Liver (tissue), 3 donors: ENCODE results near the gene GSTT4.

Experiments
- EGR1 ChIP-seq, 2 donors: IDR thresholded peaks; 2 replicates each; pipeline ENCODE4 v1.6.1; 2016 to 2018; ENCODE audit warnings: antibody characterized with exemption in 2 of 2, low read depth in 2 of 2
- MAX ChIP-seq: IDR thresholded peaks from 2 replicates; pipeline ENCODE4 v1.6.1; 2016; ENCODE audit warnings: antibody characterized with exemption
- RAD21 ChIP-seq, 2 donors: IDR thresholded peaks; 2 replicates each; pipeline ENCODE4 v1.6.1; 2016; ENCODE audit warnings: antibody characterized with exemption in 2 of 2, mild to moderate bottlenecking in 2 of 2
- REST ChIP-seq: IDR thresholded peaks from 2 replicates; pipeline ENCODE4 v1.6.1; 2016; ENCODE audit warnings: antibody characterized with exemption, mild to moderate bottlenecking
- SP1 ChIP-seq: IDR thresholded peaks from 2 replicates; pipeline ENCODE4 v1.6.1; 2018; ENCODE audit warnings: antibody characterized with exemption, mild to moderate bottlenecking
- TAF1 ChIP-seq: conservative IDR thresholded peaks from 2 replicates; pipeline ENCODE4 v1.6.1; 2016; ENCODE audit warnings: antibody characterized with exemption, mild to moderate bottlenecking
- YY1 ChIP-seq: IDR thresholded peaks from 2 replicates; pipeline ENCODE4 v1.6.1; 2016; ENCODE audit warnings: antibody characterized with exemption, mild to moderate bottlenecking
- TF ChIP-seq, protein P1 (sequence below): fragments of 150-350 bp; IDR thresholded peaks from 2 replicates; pipeline ENCODE4 v1.5.1; 2017; ENCODE audit warnings: improper control_type of control experiment, low read depth, low read length; ENCODE audit not compliant: missing input control
- TF ChIP-seq, protein P2 (sequence below): IDR thresholded peaks from 2 replicates; pipeline ENCODE4 v1.6.1; 2016; ENCODE audit warnings: antibody characterized with exemption
- TF ChIP-seq, protein P3 (sequence below): IDR thresholded peaks from 2 replicates; pipeline ENCODE4 v1.6.1; 2016; ENCODE audit warnings: antibody characterized with exemption
- donor health status: healthy.
- donor health status: healthy.

DNA sequence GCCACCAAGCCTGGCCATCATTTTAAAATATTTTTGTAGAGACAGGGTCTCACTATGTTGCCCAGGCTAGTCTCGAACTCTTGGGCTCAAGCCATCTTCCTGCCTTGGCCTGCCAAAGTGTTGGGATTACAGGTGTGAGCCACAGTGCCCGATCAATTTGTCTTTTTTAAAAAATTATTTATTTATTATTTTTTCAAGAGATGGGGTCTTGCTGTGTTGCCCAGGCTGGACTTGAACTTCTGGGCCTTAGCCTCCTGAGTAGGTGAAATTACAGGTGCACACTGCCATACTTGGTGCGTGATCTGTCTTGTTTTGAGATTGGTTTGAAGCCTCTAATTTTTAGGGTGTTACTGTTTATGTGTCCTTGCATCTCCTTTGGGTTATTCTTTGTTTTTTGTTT, 16.1 kb upstream of the GSTT4 start:
- TF ChIP-seq, protein P1, sequence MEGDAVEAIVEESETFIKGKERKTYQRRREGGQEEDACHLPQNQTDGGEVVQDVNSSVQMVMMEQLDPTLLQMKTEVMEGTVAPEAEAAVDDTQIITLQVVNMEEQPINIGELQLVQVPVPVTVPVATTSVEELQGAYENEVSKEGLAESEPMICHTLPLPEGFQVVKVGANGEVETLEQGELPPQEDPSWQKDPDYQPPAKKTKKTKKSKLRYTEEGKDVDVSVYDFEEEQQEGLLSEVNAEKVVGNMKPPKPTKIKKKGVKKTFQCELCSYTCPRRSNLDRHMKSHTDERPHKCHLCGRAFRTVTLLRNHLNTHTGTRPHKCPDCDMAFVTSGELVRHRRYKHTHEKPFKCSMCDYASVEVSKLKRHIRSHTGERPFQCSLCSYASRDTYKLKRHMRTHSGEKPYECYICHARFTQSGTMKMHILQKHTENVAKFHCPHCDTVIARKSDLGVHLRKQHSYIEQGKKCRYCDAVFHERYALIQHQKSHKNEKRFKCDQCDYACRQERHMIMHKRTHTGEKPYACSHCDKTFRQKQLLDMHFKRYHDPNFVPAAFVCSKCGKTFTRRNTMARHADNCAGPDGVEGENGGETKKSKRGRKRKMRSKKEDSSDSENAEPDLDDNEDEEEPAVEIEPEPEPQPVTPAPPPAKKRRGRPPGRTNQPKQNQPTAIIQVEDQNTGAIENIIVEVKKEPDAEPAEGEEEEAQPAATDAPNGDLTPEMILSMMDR = no peak
- TF ChIP-seq, protein P2, sequence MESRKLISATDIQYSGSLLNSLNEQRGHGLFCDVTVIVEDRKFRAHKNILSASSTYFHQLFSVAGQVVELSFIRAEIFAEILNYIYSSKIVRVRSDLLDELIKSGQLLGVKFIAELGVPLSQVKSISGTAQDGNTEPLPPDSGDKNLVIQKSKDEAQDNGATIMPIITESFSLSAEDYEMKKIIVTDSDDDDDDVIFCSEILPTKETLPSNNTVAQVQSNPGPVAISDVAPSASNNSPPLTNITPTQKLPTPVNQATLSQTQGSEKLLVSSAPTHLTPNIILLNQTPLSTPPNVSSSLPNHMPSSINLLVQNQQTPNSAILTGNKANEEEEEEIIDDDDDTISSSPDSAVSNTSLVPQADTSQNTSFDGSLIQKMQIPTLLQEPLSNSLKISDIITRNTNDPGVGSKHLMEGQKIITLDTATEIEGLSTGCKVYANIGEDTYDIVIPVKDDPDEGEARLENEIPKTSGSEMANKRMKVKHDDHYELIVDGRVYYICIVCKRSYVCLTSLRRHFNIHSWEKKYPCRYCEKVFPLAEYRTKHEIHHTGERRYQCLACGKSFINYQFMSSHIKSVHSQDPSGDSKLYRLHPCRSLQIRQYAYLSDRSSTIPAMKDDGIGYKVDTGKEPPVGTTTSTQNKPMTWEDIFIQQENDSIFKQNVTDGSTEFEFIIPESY = no peak
- TF ChIP-seq TAF1 = no peak
- no peak for TF ChIP-seq MAX
- TF ChIP-seq REST = no peak
- TF ChIP-seq, protein P3, sequence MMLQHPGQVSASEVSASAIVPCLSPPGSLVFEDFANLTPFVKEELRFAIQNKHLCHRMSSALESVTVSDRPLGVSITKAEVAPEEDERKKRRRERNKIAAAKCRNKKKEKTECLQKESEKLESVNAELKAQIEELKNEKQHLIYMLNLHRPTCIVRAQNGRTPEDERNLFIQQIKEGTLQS = no peak
- TF ChIP-seq RAD21 (IDR thresholded peaks at IDR 0.05) = no peak
- TF ChIP-seq SP1 = no peak
- TF ChIP-seq EGR1 (IDR thresholded peaks at IDR 0.05; ENCODE audit: low read depth in 2 of 2) = no peak
- TF ChIP-seq YY1 = no peak
